ENCODE data around the gene SBNO2. TPM values are rescaled to one million over a fixed set of nuclear protein-coding genes. Genes with fewer than 3 reads are reported as not detected.

SBNO2 gene, protein sequence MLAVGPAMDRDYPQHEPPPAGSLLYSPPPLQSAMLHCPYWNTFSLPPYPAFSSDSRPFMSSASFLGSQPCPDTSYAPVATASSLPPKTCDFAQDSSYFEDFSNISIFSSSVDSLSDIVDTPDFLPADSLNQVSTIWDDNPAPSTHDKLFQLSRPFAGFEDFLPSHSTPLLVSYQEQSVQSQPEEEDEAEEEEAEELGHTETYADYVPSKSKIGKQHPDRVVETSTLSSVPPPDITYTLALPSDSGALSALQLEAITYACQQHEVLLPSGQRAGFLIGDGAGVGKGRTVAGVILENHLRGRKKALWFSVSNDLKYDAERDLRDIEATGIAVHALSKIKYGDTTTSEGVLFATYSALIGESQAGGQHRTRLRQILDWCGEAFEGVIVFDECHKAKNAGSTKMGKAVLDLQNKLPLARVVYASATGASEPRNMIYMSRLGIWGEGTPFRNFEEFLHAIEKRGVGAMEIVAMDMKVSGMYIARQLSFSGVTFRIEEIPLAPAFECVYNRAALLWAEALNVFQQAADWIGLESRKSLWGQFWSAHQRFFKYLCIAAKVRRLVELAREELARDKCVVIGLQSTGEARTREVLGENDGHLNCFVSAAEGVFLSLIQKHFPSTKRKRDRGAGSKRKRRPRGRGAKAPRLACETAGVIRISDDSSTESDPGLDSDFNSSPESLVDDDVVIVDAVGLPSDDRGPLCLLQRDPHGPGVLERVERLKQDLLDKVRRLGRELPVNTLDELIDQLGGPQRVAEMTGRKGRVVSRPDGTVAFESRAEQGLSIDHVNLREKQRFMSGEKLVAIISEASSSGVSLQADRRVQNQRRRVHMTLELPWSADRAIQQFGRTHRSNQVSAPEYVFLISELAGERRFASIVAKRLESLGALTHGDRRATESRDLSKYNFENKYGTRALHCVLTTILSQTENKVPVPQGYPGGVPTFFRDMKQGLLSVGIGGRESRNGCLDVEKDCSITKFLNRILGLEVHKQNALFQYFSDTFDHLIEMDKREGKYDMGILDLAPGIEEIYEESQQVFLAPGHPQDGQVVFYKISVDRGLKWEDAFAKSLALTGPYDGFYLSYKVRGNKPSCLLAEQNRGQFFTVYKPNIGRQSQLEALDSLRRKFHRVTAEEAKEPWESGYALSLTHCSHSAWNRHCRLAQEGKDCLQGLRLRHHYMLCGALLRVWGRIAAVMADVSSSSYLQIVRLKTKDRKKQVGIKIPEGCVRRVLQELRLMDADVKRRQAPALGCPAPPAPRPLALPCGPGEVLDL (N-terminal part only)
- total RNA-seq (2022; extraction: Qiagen RNA extraction; ENCODE audit: low read depth), result 27.5 to 47.3 TPM (median 43.9 TPM) in 5 replicates

DNA sequence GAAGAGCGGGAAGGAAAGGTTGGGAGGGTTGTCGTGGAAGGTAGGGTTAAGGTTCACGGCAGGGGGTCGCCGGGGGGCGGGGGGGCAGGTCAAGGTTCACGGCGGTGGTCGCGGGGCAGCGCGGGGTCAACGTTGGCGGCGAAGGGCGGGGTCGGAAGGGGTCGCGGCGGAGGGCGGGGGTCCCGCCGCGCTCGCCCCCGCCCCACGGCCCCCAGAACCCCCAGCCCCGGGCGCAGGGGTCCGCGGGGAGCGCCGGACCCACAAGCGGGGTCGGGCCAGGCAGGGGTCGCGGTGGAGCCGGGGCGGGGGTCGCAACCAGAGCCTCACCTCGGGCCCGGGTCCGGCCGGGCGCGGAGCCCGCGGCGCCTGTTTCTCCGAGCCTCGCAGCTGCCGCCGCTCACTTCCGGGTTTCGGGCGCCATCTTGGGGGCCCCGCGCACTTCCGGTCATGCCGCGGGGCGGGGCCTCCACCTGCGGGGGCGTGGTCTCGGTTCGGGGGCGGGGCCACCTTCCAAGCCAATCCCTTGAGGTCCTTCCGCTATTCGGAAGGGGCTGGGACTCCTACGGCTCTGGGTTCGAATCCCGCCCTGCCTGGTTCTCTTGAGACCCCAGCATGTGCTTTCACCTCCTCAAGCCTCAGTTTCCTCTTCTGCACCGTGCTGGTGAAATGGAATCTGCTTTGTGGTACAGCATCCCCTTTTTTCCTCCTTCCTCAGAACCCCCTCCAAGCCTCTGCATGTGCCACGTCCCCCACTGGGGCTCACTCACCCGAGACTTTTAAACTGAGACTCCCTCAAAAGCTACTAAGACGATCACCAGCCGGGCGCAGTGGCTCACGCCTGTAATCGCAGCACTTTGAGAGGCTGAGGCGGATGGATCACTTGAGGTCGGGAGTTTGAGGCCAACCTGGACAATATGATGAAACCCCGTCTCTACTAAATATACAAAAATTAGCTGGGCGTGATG lies at the start of gene SBNO2:
Gene SBNO2, minus strand, starts transcription at position 424 of the 965 bp plus-strand sequence. CDS start 19,992 bp downstream, outside the sequence.

DNA sequence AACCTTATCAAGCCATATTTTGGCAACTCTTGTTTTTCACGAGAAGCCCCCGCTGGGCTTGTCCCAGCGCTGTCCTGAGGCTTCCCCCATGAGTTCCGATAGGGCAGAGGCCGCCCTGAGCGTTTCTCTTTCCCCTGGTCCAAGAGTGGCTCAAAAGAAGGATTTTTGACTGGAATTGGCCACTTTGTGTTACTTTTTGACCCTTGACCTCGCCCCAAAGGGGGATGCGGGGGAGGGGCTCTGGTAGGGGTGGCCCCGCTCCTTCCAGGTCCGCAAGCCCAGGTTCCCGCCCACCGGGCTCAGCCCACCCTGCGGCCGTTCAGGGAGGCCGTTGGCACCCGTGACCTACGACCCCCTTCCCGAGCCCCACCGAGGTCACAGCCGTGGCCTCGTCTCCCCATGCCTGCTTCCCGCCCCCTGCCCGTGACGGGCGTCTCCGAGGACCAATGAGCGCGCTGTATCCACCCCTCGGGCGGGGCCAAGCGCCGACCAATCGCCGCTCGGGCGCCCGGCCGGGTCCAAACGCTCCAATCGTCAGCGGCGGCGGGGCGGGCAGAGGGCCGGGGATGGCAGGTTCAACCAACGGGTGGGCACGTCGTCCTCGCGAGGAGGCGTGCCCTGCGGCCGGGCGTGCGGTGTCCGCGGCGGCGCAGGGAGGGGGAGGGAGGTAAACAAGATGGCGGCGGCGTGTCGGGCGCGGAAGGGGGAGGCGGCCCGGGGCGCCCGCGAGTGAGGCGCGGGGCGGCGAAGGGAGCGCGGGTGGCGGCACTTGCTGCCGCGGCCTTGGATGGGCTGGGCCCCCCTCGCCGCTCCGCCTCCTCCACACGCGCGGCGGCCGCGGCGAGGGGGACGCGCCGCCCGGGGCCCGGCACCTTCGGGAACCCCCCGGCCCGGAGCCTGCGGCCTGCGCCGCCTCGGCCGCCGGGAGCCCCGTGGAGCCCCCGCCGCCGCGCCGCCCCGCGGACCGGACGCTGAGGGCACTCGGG lies 31.3 kb upstream of the SBNO2 start, which contains the start of gene STK11:
Gene STK11, plus strand, starts transcription at position 665 of the 986 bp plus-strand sequence. CDS start 1,136 bp downstream, outside the sequence.

DNA sequence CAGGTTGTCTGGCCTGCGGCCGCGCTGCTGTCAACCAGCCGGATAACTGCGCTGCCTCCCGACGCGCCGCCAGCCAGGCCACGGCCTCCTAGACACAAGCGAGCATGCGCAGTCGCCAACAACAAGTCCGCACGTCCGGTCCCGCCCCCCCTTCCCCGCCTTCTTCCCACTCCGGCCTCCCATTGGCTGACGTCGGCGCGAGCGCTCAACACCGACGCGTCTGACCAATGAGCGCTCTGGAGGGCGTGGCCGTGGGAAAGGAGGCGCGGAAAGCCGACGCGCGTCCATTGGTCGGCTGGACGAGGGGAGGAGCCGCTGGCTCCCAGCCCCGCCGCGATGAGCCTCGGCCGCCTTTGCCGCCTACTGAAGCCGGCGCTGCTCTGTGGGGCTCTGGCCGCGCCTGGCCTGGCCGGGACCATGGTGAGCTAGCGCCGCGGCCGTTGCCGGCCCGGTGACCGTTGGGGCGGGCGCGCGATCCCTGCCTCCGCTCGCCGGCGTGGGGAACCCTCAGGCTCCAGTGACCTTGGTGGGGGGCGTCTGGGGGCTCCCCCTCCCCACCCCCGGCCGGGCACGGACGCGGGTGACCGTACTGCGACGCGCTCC lies 70.3 kb downstream of the SBNO2 start, which contains the start of gene GPX4:
Gene GPX4, plus strand, starts transcription at position 287 of the 603 bp plus-strand sequence. Its CDS starts 50 bp downstream, at position 337.

DNA sequence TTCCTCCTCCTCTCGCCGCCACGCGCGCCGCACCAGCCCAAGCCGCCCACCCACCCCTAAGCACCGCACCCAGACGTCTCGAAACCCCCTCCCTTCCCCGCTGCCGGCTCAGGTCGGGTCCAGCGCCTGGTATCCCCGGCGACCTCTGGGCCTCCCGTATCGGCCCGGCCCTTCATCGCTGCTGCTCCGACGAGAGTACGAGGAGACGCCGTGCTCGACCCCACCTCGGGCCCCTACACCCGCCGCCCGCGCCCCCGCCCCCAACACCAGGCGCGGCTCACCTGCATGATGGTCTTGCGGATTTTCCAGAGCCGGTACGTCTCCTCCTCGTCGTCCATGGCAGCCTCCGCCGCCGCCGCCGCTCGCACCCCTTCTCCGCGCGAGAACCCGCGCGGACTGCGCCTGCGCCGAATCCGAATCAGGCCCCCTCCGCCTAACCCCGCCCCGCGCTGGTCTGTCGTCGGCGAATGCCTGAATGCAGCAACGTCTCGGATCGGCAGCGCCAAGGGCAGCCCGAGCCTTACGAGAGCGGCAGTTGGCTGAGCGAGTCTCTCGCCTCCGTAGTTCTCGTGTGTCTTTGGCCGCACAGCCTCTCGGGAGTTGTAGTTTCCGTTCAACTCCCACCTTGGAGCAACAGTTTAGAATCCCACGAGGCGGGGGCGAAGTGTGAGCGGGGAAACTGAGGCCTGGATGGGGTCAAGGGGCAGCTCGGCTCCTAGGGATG lies 78.9 kb downstream of the SBNO2 start, which contains the start of gene POLR2E:
Gene POLR2E, minus strand, starts transcription at position 398 of the 724 bp plus-strand sequence. Its CDS starts 60 bp downstream, at position 338.

DNA sequence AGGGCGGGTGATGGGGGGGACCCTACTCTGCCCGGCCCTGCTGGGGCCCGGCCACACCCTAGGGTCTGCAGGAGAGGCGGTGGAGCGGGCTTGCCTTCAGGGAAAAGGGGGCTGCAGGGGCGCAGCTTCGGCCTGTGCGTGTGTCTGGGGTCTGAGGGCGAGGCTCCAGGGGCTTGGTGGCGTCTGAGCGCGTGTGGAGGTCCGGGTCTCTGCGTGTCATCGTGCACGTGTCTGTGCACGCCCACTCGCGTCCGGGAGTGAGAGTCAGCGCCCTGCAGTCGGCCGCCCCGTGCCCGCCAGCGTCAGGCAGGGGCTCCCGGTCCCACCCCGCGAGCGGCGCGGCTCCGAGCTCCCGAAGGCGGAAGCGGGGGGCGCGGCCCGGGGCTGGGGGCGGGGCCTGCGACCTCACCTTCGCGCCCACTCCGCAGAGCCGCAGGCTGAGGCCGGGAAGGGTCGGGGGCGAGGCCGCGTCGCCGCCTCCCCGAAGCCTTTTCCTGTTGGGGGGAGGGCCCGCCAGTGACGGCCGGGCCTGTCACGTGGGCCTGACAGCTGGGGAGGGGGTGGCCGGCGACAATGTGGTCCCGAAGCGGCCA lies 107.2 kb downstream of the SBNO2 start, which contains the start of gene ARHGAP45:
Gene ARHGAP45, plus strand, starts transcription at position 420 of the 593 bp plus-strand sequence. CDS start 239 bp downstream, outside the sequence.

Other genes starting within 250 kb of the SBNO2 start
- 4.0 to 5.9 TPM (median 5.5 TPM) in 5 replicates for gene ARID3A, start 248.2 kb downstream of the SBNO2 start, total RNA-seq (2022; extraction: Qiagen RNA extraction; ENCODE audit: low read depth)
- 44.5 to 73.6 TPM (median 71.9 TPM) in 5 replicates for gene WDR18, start 189.9 kb downstream of the SBNO2 start, total RNA-seq (2022; extraction: Qiagen RNA extraction; ENCODE audit: low read depth)
- gene GRIN3B, start 173.8 kb downstream of the SBNO2 start, total RNA-seq (2022; extraction: Qiagen RNA extraction; ENCODE audit: low read depth), result 1.5 to 3.3 TPM (median 2.7 TPM) in 5 replicates
- 64.2 to 118 TPM (median 113 TPM) in 5 replicates for gene TMEM259, start 153.1 kb downstream of the SBNO2 start, total RNA-seq (2022; extraction: Qiagen RNA extraction; ENCODE audit: low read depth)
- not detected in 5 replicates for gene RNU6-2, start 152.7 kb downstream of the SBNO2 start, total RNA-seq (2022; extraction: Qiagen RNA extraction; ENCODE audit: low read depth)
- gene CNN2, start 147.7 kb downstream of the SBNO2 start, total RNA-seq (2022; extraction: Qiagen RNA extraction; ENCODE audit: low read depth), result 47.8 to 55.7 TPM (median 50.2 TPM) in 5 replicates
- gene ABCA7, start 134.2 kb downstream of the SBNO2 start, total RNA-seq (2022; extraction: Qiagen RNA extraction; ENCODE audit: low read depth), result 4.0 to 10.7 TPM (median 9.8 TPM) in 5 replicates
- 0.93 to 2.5 TPM (median 2.2 TPM) in 5 replicates for gene ARHGAP45, start 107.1 kb downstream of the SBNO2 start, total RNA-seq (2022; extraction: Qiagen RNA extraction; ENCODE audit: low read depth)
- 201 to 251 TPM (median 240 TPM) in 5 replicates for gene POLR2E, start 78.9 kb downstream of the SBNO2 start, total RNA-seq (2022; extraction: Qiagen RNA extraction; ENCODE audit: low read depth)
- gene GPX4, start 70.3 kb downstream of the SBNO2 start, total RNA-seq (2022; extraction: Qiagen RNA extraction; ENCODE audit: low read depth), result 417 to 514 TPM (median 483 TPM) in 5 replicates
- 29.9 to 41.2 TPM (median 38.4 TPM) in 5 replicates for gene STK11, start 31.5 kb upstream of the SBNO2 start, total RNA-seq (2022; extraction: Qiagen RNA extraction; ENCODE audit: low read depth)
- 2.5 to 5.5 TPM (median 3.9 TPM) in 5 replicates for gene CBARP, start 63.7 kb upstream of the SBNO2 start, total RNA-seq (2022; extraction: Qiagen RNA extraction; ENCODE audit: low read depth)
- 84.2 to 179 TPM (median 170 TPM) in 5 replicates for gene ATP5F1D, start 67.5 kb upstream of the SBNO2 start, total RNA-seq (2022; extraction: Qiagen RNA extraction; ENCODE audit: low read depth)
- gene MIDN, start 74.3 kb upstream of the SBNO2 start, total RNA-seq (2022; extraction: Qiagen RNA extraction; ENCODE audit: low read depth), result 37.1 to 48.7 TPM (median 42.2 TPM) in 5 replicates
- 89.7 to 185 TPM (median 104 TPM) in 5 replicates for gene CIRBP, start 95.1 kb upstream of the SBNO2 start, total RNA-seq (2022; extraction: Qiagen RNA extraction; ENCODE audit: low read depth)
- 49.3 to 93.2 TPM (median 86.5 TPM) in 5 replicates for gene FAM174C, start 101.3 kb upstream of the SBNO2 start, total RNA-seq (2022; extraction: Qiagen RNA extraction; ENCODE audit: low read depth)
- 0.95 to 2.7 TPM (median 1.9 TPM) in 5 replicates for gene EFNA2, start 111.6 kb upstream of the SBNO2 start, total RNA-seq (2022; extraction: Qiagen RNA extraction; ENCODE audit: low read depth)
- 64.5 to 83.8 TPM (median 67.2 TPM) in 5 replicates for gene NDUFS7, start 209.6 kb upstream of the SBNO2 start, total RNA-seq (2022; extraction: Qiagen RNA extraction; ENCODE audit: low read depth)
- 23.9 to 43.1 TPM (median 40.5 TPM) in 5 replicates for gene GAMT, start 227.3 kb upstream of the SBNO2 start, total RNA-seq (2022; extraction: Qiagen RNA extraction; ENCODE audit: low read depth)
- gene DAZAP1, start 233.3 kb upstream of the SBNO2 start, total RNA-seq (2022; extraction: Qiagen RNA extraction; ENCODE audit: low read depth), result 85.0 to 111 TPM (median 101 TPM) in 5 replicates

Data from A549 treated with RU486 at 1 μM for 4 hours (cell line).